ENCODE data around the gene UBE2B.

UBE2B gene

DNA sequence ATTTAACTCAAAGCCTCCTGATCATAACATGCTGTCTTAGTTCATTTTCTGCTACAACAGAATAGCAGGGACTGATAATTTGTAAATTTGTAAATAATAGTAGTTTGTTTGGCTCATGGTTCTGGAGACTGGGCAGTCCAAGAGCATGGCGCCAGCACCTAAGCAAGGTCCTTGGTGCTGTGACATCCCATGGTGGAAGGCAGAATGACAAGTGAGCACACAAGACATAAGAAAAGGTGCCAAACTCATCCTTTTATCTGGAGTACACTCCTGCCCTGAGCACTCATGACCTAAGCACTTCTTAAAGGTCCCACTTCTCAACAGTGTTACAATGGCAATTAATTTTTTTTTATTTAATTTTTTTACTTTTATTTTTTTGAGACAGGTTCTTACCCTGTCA is 16.1 kb downstream of the UBE2B start:
- TF ChIP-seq, protein P1, sequence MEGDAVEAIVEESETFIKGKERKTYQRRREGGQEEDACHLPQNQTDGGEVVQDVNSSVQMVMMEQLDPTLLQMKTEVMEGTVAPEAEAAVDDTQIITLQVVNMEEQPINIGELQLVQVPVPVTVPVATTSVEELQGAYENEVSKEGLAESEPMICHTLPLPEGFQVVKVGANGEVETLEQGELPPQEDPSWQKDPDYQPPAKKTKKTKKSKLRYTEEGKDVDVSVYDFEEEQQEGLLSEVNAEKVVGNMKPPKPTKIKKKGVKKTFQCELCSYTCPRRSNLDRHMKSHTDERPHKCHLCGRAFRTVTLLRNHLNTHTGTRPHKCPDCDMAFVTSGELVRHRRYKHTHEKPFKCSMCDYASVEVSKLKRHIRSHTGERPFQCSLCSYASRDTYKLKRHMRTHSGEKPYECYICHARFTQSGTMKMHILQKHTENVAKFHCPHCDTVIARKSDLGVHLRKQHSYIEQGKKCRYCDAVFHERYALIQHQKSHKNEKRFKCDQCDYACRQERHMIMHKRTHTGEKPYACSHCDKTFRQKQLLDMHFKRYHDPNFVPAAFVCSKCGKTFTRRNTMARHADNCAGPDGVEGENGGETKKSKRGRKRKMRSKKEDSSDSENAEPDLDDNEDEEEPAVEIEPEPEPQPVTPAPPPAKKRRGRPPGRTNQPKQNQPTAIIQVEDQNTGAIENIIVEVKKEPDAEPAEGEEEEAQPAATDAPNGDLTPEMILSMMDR (IDR thresholded peaks at IDR 0.05; ENCODE audit: low read depth, low read length), result no peak
- no peak for DNase-seq (ENCODE audit: extremely low read depth, low read depth)

DNA sequence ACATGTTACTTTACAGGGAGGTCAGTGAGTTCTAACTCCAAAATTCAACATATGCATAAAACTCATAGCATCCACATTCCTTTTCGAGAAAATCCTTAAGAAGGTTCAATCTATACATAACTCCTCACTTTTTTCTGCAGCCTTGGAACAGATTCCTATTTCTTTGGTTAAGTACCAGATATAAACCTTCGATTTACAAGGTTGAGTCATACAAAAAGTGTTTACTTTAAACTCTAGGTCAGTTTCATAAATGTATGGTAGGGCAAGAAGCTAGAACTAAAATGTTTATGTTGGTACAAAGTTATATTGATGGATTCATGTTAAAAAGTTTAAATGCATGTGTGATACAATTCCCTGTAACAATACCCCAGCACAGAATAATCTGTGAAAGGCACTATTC is 20.9 kb downstream of the UBE2B start:
- TF ChIP-seq, protein P1 (IDR thresholded peaks at IDR 0.05; ENCODE audit: low read depth, low read length), result no peak
- DNase-seq (ENCODE audit: extremely low read depth, low read depth), result no peak

DNA sequence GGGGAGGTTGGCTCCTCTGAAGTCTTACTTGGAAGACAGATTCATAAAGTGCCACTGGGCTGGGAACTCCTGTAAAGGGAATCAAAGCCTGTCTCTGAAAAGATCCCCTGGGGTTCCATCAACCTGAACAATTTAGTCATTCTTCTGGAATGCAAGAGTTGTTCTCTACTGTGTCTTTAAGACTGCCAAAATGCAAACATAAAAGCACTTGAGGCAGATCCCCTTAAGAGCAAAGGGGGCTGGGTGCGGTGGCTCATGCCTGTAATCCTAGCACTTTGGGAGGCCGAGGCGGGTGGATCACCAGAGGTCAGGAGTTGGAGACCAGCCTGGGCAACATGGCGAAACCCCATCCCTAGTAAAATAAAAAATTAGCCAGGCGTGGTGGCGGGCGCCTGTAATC is 23.6 kb downstream of the UBE2B start:
- TF ChIP-seq, protein P1 (IDR thresholded peaks at IDR 0.05; ENCODE audit: low read depth, low read length), result no peak
- no peak for DNase-seq (ENCODE audit: extremely low read depth, low read depth)

DNA sequence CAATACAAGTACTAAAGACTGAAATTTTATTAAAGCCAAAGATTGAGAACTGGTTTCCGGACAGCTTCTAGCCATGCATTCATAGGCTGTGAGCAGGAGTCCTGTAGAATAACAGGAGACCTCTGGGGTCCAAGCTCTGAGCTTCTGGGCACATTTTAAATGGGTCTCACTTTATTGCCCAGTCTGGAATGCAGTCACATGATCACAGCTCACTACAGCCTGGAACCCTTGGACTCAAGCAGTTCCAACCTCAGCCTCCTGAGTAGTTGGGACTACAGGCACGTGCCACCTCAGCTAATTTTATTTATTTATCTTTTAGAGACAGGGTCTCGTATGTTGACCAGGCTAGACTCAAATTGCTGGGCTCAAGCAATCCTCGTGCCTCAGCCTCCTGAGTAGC is 24.9 kb downstream of the UBE2B start:
- no peak for DNase-seq (ENCODE audit: extremely low read depth, low read depth)
- TF ChIP-seq, protein P1 (IDR thresholded peaks at IDR 0.05; ENCODE audit: low read depth, low read length), result no peak

DNA sequence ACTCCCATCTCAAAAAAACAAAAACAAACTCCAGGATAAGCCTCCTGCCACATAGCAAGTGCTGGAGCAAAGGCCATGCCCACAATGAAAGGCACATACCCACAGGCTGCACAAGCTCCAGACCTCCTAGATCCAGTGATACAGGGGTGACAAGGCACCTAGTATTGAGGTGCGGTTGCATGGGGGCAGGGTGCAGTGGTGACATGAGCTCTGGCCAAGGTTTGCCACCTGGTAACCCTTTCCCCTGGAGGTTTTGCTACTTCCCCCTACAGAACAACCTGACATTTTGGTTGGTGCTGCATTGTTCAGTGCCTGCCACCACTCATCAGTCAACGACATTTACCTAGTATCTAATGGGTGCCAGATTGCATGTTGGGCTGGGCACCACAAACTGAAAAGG is 25.8 kb downstream of the UBE2B start:
- TF ChIP-seq, protein P1 (IDR thresholded peaks at IDR 0.05; ENCODE audit: low read depth, low read length), result no peak
- DNase-seq (ENCODE audit: extremely low read depth, low read depth), result no peak

DNA sequence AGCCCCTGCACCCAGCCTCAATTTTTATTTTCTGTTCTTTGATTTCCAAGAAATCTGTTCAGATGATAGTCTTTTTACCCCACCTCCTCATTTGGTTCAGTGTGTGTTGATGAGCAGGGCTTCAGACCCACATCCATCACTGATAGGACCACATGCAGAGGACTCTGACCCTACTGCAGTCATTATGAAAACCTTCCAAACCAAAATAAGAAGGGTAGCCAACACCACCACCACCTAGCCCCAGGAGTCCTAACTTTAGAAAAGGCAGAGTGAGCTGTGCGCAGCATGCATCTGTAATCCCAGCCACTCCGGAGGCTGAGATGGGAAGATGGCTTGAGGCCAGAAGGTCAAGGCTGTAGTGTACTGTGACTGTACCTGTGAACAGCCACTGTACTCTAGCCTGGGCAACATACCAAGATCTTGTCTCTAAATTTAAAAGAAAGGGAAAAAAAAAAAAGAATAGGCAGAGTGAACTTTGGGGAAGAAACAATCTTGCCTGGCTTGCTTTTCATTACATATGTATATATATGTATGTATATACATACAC is 27.3 kb downstream of the UBE2B start:
- no peak for DNase-seq (ENCODE audit: extremely low read depth, low read depth)
- TF ChIP-seq, protein P1 (IDR thresholded peaks at IDR 0.05; ENCODE audit: low read depth, low read length), result no peak

DNA sequence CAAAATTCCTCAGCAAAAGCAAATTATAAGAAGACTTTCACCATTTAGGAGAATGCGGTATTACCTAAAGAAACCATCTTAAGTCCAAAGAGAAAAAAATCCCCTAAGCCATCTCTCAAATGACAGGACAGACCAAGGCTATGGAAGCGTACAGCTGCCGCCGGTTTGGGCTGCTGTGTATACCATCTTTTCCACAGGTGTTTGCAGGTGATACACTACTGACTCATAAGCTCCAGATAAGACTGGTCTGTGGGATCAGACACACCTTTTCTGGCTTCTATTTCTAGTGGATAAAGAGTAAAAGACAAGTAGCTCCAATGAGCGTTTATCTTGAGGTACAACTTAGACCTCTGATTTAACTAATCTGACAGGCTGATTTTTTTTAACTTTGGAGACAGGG is 32.6 kb downstream of the UBE2B start:
- TF ChIP-seq, protein P1 (IDR thresholded peaks at IDR 0.05; ENCODE audit: low read depth, low read length), result no peak
- no peak for DNase-seq (ENCODE audit: extremely low read depth, low read depth)

All from AG09319 (cell line).